NCI-H226 (cell line): Measurements from ENCODE around the gene SYNE1.
"Not testable (repeated sequence)": the region's sequence is repeated elsewhere in the genome, so short reads cannot be mapped to it uniquely, and the experiment has no call there.

ENCODE experiments used
- DNase-seq: peaks from one replicate; pipeline ENCODE4 v3.0.0-alpha.2; 2015

Gene SYNE1

GRCh38 chr6:152637296-152638047, at the start of gene SYNE1:
Gene SYNE1, minus strand, starts transcription at chr6:152637362. Its CDS starts 9,031 bp downstream, at chr6:152628331.
- no peak for DNase-seq

- no peak for DNase-seq
These were observed 48.7 kb upstream of the SYNE1 start for GRCh38 chr6:152685819-152686218.

- DNase-seq = not testable (repeated sequence)
These were observed 45.8 kb upstream of the SYNE1 start for GRCh38 chr6:152682935-152683334.

- DNase-seq = no peak
These were observed 45.0 kb upstream of the SYNE1 start for GRCh38 chr6:152682141-152682540.

GRCh38 chr6:152680879-152681517, 43.8 kb upstream of the SYNE1 start:
- DNase-seq = no peak

- DNase-seq = no peak
These were observed 43.0 kb upstream of the SYNE1 start for GRCh38 chr6:152680151-152680550.

GRCh38 chr6:152673236-152673635, 36.1 kb upstream of the SYNE1 start:
- DNase-seq = peak; percentile 14

- peak; percentile 46 for DNase-seq
These were observed 34.0 kb upstream of the SYNE1 start for GRCh38 chr6:152671171-152671570.

- DNase-seq = no peak
These were observed 32.7 kb upstream of the SYNE1 start for GRCh38 chr6:152669895-152670294.

- DNase-seq = no peak
These were observed 24.6 kb upstream of the SYNE1 start for GRCh38 chr6:152661776-152662175.

GRCh38 chr6:152651986-152652385, 14.8 kb upstream of the SYNE1 start:
- DNase-seq = no peak

- DNase-seq = no peak
These were observed 10.9 kb upstream of the SYNE1 start for GRCh38 chr6:152648105-152648504.

GRCh38 chr6:152646732-152647131, 9.6 kb upstream of the SYNE1 start:
- DNase-seq = not testable (repeated sequence)

GRCh38 chr6:152642578-152643375, 5.6 kb upstream of the SYNE1 start:
- DNase-seq = peak; percentile 53

- peak; percentile 12 for DNase-seq
These were observed 410 bp downstream of the SYNE1 start for GRCh38 chr6:152636609-152637295.

- no peak for DNase-seq
These were observed 1.0 kb downstream of the SYNE1 start for GRCh38 chr6:152636021-152636608.

- DNase-seq = no peak
These were observed 2.4 kb downstream of the SYNE1 start for GRCh38 chr6:152634773-152635172.

GRCh38 chr6:152632121-152632782, 4.9 kb downstream of the SYNE1 start:
- no peak for DNase-seq

GRCh38 chr6:152631376-152631775, 5.8 kb downstream of the SYNE1 start:
- no peak for DNase-seq

GRCh38 chr6:152630832-152631231, 6.3 kb downstream of the SYNE1 start:
- DNase-seq = no peak

GRCh38 chr6:152625213-152625612, 11.9 kb downstream of the SYNE1 start:
- no peak for DNase-seq

GRCh38 chr6:152614776-152615175, 22.4 kb downstream of the SYNE1 start:
- not testable (repeated sequence) for DNase-seq
